GM18526 (cell line): ENCODE data around the gene KCNMA1.

Experiments used
- POLR2A ChIP-seq: IDR thresholded peaks from 3 replicates; pipeline ENCODE4 v1.6.1; 2011; ENCODE audit not compliant: insufficient read length; ENCODE audit errors: extremely low read depth

Gene KCNMA1

GRCh38 chr10:77619964-77620703 lies 17.5 kb downstream of the KCNMA1 start:
- no peak for TF ChIP-seq POLR2A

- TF ChIP-seq POLR2A, result no peak
These were observed 19.5 kb downstream of the KCNMA1 start for GRCh38 chr10:77618117-77618516.

GRCh38 chr10:77616766-77617165 lies 20.8 kb downstream of the KCNMA1 start:
- no peak for TF ChIP-seq POLR2A

GRCh38 chr10:77614778-77615625 lies 22.6 kb downstream of the KCNMA1 start:
- no peak for TF ChIP-seq POLR2A

- TF ChIP-seq POLR2A, result no peak
These were observed 24.0 kb downstream of the KCNMA1 start for GRCh38 chr10:77613476-77614130.

- TF ChIP-seq POLR2A, result no peak
These were observed 25.9 kb downstream of the KCNMA1 start for GRCh38 chr10:77611670-77612069.

GRCh38 chr10:77611221-77611620 lies 26.4 kb downstream of the KCNMA1 start:
- TF ChIP-seq POLR2A, result no peak

GRCh38 chr10:77609781-77610272 lies 27.8 kb downstream of the KCNMA1 start:
- no peak for TF ChIP-seq POLR2A

- TF ChIP-seq POLR2A, result no peak
These were observed 29.3 kb downstream of the KCNMA1 start for GRCh38 chr10:77608281-77608680.

GRCh38 chr10:77606751-77607150 lies 30.9 kb downstream of the KCNMA1 start:
- TF ChIP-seq POLR2A, result no peak

GRCh38 chr10:77605466-77605865 lies 32.1 kb downstream of the KCNMA1 start:
- TF ChIP-seq POLR2A, result no peak

- TF ChIP-seq POLR2A, result no peak
These were observed 32.7 kb downstream of the KCNMA1 start for GRCh38 chr10:77604941-77605351.

GRCh38 chr10:77604063-77604462 lies 33.5 kb downstream of the KCNMA1 start:
- TF ChIP-seq POLR2A, result no peak

GRCh38 chr10:77603534-77603927 lies 34.1 kb downstream of the KCNMA1 start:
- no peak for TF ChIP-seq POLR2A

GRCh38 chr10:77602913-77603533 lies 34.6 kb downstream of the KCNMA1 start:
- TF ChIP-seq POLR2A, result no peak
